ENCODE results near the gene WNT3A. TPM values are rescaled to one million over a fixed set of nuclear protein-coding genes. Genes with fewer than 3 reads are reported as not detected.

The WNT3A gene
- polyA plus RNA-seq, 3 donors: not detected

DNA sequence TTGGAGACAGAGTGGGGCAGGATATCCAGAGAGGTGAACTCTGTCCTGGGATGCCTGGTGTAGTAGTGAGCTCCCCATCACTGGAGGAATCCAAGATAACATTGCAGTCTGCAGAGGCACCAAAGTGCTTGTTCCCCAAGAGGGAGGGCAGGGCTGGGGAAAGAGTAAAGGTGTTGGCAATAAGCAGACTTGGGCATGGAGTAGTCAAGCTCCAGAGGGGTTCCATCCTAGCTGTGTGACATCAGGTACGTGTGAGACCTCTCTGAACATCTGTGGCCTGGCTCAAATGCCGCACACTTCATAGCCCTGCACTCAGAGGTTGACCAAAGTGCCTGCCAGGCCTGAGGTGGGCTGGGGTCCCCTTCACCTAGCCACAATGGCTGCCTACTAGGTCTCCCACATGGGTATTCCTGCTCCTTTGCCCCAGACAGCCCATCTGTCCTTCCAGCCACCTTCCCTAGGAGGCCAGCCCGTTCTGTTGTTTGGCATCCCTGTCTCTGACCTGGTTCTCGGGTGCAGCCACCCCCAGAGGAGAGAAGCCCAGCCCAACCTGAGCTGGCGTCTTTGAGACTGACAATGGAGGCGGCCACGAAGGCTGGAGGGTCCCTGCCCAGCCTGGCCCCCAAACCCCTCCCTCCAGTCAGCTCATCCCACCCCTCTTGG, 72.9 kb downstream of the WNT3A start:
- Histone ChIP-seq H3K79me2 (ENCODE audit: insufficient read depth, low read length) (peaks cover 54% of the 10 kb centered on the region), H3K27me3 (ENCODE audit: control insufficient read depth in 2 of 2, insufficient read depth in 2 of 2, low read length in 2 of 2) (no peaks in the 10 kb centered on the region), H3K9ac (ENCODE audit: insufficient read depth, low read length, poor library complexity, severe bottlenecking) (no peak overlapping the region), H3K4me3 (replicated peaks in 1 of 3; ENCODE audit: low read depth in 2 of 3, low read length in 3 of 3) (no peak overlapping the region), H3K4me2 (replicated peaks; ENCODE audit: extremely low read depth, low read length, poor library complexity, severe bottlenecking) (no peak overlapping the region), H2AFZ (ENCODE audit: insufficient read depth, low read depth, low read length, poor library complexity, severe bottlenecking) (no peak overlapping the region), H4K20me1 (ENCODE audit: insufficient read depth, low read length) (peaks cover 42% of the 10 kb centered on the region), H3K4me1 (ENCODE audit: control insufficient read depth in 1 of 2, insufficient read depth in 2 of 2, low read length in 2 of 2) (peaks cover 22 to 24% of the 10 kb centered on the region in 2 donors), H3K9me3 (replicated peaks in 1 of 2; ENCODE audit: control insufficient read depth in 1 of 2, insufficient read depth in 1 of 2, low read length in 2 of 2) (no peaks in the 10 kb centered on the region), H3K27ac (ENCODE audit: low read depth in 1 of 2, low read length in 2 of 2) (no peak overlapping the region), H3K36me3 (replicated peaks in 1 of 2; ENCODE audit: control insufficient read depth in 1 of 2, insufficient read depth in 2 of 2, low read length in 2 of 2) (no peaks in the 10 kb centered on the region)
- Mint-ChIP-seq H3K36me3 (peaks cover 4 to 5% of the 10 kb centered on the region in 2 donors), H3K9me3 (peaks cover 0 to 2% (median 0%) of the 10 kb centered on the region in 7 donors), H3K4me1 (peaks cover 25% of the 10 kb centered on the region), H3K4me3 (no peak overlapping the region), H3K27ac (no peak overlapping the region), H3K27me3 (ENCODE audit: low read depth in 3 of 3) (peaks cover 5 to 8% (median 7%) of the 10 kb centered on the region in 3 donors)
- DNase-seq: no peak
- 97% methylated on average over 6 of the region's 7 CpGs for WGBS (ENCODE audit: insufficient coverage)
- TF ChIP-seq, protein P1, sequence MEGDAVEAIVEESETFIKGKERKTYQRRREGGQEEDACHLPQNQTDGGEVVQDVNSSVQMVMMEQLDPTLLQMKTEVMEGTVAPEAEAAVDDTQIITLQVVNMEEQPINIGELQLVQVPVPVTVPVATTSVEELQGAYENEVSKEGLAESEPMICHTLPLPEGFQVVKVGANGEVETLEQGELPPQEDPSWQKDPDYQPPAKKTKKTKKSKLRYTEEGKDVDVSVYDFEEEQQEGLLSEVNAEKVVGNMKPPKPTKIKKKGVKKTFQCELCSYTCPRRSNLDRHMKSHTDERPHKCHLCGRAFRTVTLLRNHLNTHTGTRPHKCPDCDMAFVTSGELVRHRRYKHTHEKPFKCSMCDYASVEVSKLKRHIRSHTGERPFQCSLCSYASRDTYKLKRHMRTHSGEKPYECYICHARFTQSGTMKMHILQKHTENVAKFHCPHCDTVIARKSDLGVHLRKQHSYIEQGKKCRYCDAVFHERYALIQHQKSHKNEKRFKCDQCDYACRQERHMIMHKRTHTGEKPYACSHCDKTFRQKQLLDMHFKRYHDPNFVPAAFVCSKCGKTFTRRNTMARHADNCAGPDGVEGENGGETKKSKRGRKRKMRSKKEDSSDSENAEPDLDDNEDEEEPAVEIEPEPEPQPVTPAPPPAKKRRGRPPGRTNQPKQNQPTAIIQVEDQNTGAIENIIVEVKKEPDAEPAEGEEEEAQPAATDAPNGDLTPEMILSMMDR (IDR thresholded peaks at IDR 0.05): no peak
- intact Hi-C loops (cut with micrococcal nuclease): loop anchor here in 1 of 2 donors (5.0 kb wide), 1 partner anchor 43 kb away; no protein-coding TSS in a partner anchor

GRCh38 chr1:228081144-228081543, 74.3 kb downstream of the WNT3A start:
- Histone ChIP-seq H3K27ac (ENCODE audit: low read depth in 1 of 2, low read length in 2 of 2) (no peak overlapping the region), H3K4me1 (ENCODE audit: control insufficient read depth in 1 of 2, insufficient read depth in 2 of 2, low read length in 2 of 2) (peaks cover 36 to 38% of the 10 kb centered on the region in 2 donors), H3K9ac (ENCODE audit: insufficient read depth, low read length, poor library complexity, severe bottlenecking) (peak overlapping the region; percentile 100), H3K36me3 (replicated peaks in 1 of 2; ENCODE audit: control insufficient read depth in 1 of 2, insufficient read depth in 2 of 2, low read length in 2 of 2) (no peaks in the 10 kb centered on the region), H4K20me1 (ENCODE audit: insufficient read depth, low read length) (peaks cover 46% of the 10 kb centered on the region), H3K9me3 (replicated peaks in 1 of 2; ENCODE audit: control insufficient read depth in 1 of 2, insufficient read depth in 1 of 2, low read length in 2 of 2) (no peaks in the 10 kb centered on the region), H3K79me2 (ENCODE audit: insufficient read depth, low read length) (peaks cover 68% of the 10 kb centered on the region), H3K27me3 (ENCODE audit: control insufficient read depth in 2 of 2, insufficient read depth in 2 of 2, low read length in 2 of 2) (no peaks in the 10 kb centered on the region), H3K4me2 (replicated peaks; ENCODE audit: extremely low read depth, low read length, poor library complexity, severe bottlenecking) (peak overlapping the region; percentile 86), H2AFZ (ENCODE audit: insufficient read depth, low read depth, low read length, poor library complexity, severe bottlenecking) (no peak overlapping the region), H3K4me3 (replicated peaks in 1 of 3; ENCODE audit: low read depth in 2 of 3, low read length in 3 of 3) (peak overlapping the region in 1 of 3 experiments; percentile 93)
- Mint-ChIP-seq H3K9me3 (peaks cover 0 to 2% (median 0%) of the 10 kb centered on the region in 7 donors), H3K36me3 (peaks cover 13 to 14% of the 10 kb centered on the region in 2 donors), H3K4me3 (peak overlapping the region; percentile 42 to 76), H3K27ac (peak overlapping the region in 2 of 7 donors; percentile 54 to 83), H3K27me3 (ENCODE audit: low read depth in 3 of 3) (peaks cover 1 to 5% (median 2%) of the 10 kb centered on the region in 3 donors), H3K4me1 (peaks cover 39% of the 10 kb centered on the region)
- intact Hi-C loops (cut with micrococcal nuclease): no loop called here
- no peak for DNase-seq
- WGBS (ENCODE audit: insufficient coverage): 90% methylated on average over 2 of the region's 7 CpGs
- TF ChIP-seq, protein P1 (IDR thresholded peaks at IDR 0.05): no peak
